Fibroblast of skin of left biceps (primary cell): Measurements from ENCODE around the gene VARS1.
"Not testable (repeated sequence)": the region's sequence is repeated elsewhere in the genome, so short reads cannot be mapped to it uniquely, and the experiment has no call there.

Experiments used
- DNase-seq, 2 experiments: peaks; one replicate each; pipeline ENCODE4 v3.0.0-alpha.2; 2013; ENCODE audit warnings: low read depth in 2 of 2

VARS1 gene

DNA sequence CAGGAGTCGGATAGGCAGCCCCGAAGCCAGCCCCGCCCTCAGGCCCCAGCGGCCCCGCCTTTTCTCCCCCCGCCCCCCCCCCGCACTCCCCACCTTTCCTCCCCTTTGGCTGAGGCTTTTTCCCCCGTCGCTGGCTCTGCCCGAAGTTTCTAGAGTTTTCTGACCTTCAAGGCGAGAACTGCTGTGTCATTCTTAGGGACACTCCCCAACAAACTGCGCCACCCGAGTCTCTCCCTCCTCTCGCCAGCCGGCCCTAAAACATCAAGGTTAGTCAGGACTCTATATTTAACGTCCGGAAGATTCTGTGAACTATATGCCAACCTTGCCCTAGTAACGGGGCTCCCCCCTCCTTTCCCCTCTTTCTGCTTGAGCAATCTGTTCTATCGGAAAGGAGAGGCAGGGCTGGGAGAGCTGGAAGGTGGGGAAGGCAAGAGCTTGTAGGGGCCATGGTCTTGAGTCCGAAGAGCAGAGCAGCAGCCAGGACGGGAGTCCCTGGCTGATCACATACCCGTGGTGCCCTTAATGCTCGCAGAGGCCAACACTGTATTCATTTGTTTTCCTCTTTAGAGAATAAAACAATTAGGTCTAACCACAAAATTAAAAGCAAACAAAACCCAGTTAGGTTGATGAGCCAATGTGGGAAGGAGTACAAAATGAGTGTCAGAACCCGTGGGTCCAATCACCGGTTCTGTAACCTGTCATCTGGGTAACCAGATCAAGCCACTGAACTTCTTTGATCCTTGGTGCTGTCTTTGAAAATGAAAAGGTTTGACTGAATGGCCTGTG lies 26.7 kb upstream of the VARS1 start:
- DNase-seq, result no peak

GRCh38 chr6:31821301-31822035 lies 25.9 kb upstream of the VARS1 start:
- DNase-seq, result no peak

GRCh38 chr6:31820399-31820798 lies 24.8 kb upstream of the VARS1 start:
- DNase-seq, result not testable (repeated sequence)

GRCh38 chr6:31819871-31820299 lies 24.3 kb upstream of the VARS1 start:
- DNase-seq, result no peak

- not testable (repeated sequence) for DNase-seq
These were observed 22.5 kb upstream of the VARS1 start for GRCh38 chr6:31817929-31818511.

- DNase-seq, result not testable (repeated sequence)
These were observed 21.8 kb upstream of the VARS1 start for GRCh38 chr6:31817133-31817928.

DNA sequence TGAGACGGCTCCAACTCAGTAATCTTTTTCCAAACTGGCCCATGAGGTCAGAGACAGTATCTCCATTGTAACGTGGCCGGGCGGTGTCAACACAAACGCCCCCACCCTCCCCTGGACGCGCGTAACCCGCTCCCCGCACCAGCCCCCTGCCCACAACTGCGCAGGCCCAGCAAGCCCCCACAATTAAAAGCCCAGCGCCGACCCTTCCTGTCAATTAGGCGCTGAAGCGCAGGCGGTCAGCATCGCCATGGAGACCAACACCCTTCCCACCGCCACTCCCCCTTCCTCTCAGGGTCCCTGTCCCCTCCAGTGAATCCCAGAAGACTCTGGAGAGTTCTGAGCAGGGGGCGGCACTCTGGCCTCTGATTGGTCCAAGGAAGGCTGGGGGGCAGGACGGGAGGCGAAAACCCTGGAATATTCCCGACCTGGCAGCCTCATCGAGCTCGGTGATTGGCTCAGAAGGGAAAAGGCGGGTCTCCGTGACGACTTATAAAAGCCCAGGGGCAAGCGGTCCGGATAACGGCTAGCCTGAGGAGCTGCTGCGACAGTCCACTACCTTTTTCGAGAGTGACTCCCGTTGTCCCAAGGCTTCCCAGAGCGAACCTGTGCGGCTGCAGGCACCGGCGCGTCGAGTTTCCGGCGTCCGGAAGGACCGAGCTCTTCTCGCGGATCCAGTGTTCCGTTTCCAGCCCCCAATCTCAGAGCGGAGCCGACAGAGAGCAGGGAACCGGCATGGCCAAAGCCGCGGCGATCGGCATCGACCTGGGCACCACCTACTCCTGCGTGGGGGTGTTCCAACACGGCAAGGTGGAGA lies 19.7 kb upstream of the VARS1 start, which contains the start of the genes HSPA1A and HSPA1L:
Gene HSPA1A, plus strand, starts transcription at position 519 of the 814 bp plus-strand sequence. Its CDS starts 214 bp downstream, at position 733.
Gene HSPA1L, minus strand, starts transcription at position 259 of the 814 bp plus-strand sequence. CDS start 3,311 bp downstream, outside the sequence.
- DNase-seq, result peak; percentile 91

- DNase-seq, result peak; percentile 95
These were observed 19.1 kb upstream of the VARS1 start for GRCh38 chr6:31814677-31815024.

DNA sequence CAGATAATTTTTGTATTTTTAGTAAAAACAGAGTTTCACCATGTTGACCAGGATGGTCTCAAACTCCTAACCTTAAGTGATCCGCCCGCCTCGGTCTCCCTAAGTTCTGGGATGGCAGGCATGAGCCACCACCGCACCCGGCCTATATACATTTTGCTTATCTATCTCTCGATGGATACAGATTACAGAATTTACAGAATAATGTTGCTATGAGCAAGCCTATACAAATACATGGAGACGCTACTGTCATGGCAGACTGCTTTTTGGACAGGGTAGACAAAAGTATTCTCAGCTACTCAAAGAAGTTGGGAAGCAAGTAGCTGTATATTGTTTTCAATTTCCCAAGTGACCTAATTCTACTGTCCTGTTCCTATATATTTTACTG lies 17.9 kb upstream of the VARS1 start:
- DNase-seq, result no peak

DNA sequence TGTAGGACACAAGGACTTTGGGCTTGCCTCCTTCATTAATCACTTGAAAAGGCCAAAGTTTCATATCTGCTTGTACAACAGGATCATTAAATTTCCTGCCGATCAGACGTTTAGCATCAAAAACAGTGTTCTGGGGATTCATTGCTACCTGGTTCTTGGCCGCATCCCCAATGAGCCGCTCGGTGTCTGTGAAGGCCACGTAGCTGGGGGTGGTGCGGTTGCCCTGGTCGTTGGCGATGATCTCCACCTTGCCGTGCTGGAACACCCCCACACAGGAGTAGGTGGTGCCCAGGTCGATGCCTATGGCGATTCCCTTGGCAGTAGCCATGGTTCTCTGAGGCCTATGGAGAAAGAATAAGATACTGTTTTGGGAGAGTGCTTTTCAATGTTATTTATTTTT lies 16.1 kb upstream of the VARS1 start:
- DNase-seq, result no peak

GRCh38 chr6:31808599-31808998 lies 13.0 kb upstream of the VARS1 start:
- DNase-seq, result not testable (repeated sequence)

DNA sequence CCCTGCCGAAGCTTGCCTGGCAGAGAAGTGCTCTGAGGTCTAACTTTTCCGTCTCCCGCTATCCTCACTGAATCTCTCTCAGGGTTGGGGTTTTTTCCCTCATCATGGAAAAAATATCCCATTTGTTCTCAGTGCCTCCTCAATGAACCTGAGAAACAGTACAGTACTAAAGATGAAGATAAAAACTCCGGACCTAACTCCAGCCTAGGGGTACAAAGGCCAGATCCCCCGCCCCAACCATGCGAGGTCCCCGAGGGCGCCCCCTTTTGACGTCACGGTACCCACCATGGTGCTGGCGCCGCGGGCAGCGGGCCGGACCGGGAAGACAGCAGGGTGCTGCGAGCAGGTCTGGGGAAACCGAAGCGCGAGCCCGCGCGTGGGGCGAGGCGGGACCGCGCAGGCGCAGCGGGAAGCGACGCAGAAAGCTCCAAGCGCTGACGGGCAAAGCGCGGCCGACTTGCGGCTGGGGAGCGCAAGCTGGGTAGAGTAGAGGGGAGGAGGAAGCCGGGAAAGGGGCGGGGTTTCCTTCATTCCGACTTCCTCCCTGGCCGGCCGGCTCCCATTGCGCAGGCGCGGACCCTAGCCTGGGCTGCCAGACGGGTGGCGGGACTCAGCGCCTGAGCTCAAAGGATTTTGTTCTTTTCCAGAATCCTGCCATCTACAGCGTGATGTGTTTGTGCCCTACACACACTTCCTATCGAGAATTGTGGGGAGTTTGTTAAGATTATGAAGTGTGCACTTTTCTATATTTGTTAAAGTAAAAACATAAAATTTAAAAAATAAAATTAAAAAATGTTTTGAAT lies 11.1 kb upstream of the VARS1 start, which contains the start of gene LSM2:
Gene LSM2, minus strand, starts transcription at position 497 of the 803 bp plus-strand sequence. Its CDS starts 209 bp downstream, at position 288.
- DNase-seq, result peak; percentile 88 to 90

- no peak for DNase-seq
These were observed 10.5 kb upstream of the VARS1 start for GRCh38 chr6:31805939-31806469.

DNA sequence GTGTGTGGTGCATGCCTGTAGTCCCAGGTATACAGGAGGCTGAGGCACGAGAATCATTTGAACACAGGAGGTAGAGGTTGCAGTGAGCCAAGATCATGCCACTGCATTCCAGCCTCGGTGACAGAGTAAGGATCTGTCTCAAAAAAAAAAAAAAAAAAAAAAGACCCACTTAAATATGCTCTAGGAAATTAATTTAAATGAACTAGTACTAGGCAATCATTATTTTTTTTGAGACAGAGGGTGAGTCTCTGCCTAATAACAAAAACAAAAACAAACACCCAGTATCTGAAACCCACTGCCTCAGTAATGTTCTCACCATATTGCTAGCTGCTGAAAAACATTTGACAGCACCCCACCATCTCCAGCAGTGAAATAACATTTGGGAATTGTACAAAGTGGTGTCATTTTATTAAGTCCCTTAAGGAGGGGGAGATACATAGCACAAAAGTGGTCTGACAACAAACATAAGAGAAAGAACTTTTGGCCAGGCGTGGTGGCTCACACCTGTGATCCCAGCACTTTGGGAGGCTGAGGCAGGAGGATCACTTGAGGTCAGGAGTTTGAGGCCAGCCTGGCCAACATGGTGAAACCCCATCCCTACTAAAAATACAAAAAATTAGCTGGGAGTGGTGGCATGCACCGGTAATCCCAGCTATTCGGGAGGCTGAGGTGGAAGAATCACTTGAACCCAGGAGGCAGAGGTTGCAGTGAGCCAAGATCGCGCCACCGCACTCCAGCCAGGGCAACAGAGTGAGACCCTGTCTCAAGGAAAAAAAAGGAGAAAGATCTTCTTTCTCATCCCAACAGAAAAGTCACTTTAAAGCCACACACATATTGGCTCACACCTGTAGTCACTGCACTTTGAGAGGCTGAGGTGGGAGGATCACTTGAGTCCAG lies 5.7 kb upstream of the VARS1 start:
- DNase-seq, result not testable (repeated sequence)

- DNase-seq, result no peak
These were observed 4.2 kb upstream of the VARS1 start for GRCh38 chr6:31799781-31800180.

- DNase-seq, result no peak
These were observed 2.0 kb upstream of the VARS1 start for GRCh38 chr6:31797588-31797987.

DNA sequence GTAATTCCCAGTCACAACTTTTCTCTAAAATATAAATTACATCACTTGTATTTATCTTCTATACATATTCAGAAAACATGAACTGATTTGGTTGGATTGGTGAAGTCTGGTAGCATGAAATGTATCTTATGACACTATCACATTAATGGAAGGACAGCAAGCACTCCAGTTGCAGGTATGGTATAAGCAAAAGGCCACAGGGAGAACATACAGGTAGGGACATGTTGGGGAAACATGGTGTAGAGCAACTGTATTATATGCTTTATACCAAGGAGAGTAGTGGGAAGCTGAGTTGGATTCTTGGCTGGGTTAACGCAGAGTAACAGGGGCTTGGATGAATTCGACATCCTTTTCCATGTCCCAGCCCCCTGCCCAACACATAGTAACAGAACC lies 1.4 kb upstream of the VARS1 start:
- DNase-seq, result no peak

DNA sequence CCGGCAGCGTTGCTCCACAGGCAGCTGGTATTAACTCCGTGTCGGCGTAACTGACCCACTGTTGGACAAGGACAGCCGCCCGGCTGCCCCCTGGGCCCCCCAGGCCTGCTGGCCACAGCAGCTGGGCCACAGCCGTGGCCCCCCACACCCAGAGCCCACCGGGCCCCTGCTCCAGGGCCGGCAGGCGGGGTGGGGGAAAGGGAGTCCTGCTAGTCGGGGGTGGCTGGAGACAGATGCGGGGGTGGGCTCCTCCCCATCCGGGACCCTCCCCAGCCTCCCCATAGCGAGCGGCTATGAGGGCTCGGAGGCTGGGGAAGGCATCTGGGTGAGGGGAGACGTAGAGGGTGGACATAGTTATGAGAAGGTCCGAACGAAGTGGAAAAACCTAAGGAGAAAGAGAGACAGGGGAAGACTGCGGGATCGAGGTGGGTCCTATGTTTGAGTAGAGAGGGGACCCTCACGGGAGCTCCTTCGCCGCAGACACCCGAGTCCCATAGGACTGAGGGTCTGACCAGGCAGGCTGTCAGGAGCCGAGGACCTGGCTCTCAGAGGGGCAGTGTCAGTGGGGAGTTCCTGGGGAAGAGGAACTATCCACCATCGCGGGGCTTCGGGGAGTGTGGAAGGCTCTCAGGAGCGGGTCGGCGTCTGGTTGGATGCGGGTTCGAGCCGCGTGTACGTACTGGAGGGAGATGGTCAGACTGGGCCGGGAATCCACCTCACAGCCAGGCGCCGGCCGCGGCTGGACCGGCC lies 511 bp downstream of the VARS1 start:
- DNase-seq, result no peak
